ENCODE data around the gene LRMDA.

LRMDA gene

DNA sequence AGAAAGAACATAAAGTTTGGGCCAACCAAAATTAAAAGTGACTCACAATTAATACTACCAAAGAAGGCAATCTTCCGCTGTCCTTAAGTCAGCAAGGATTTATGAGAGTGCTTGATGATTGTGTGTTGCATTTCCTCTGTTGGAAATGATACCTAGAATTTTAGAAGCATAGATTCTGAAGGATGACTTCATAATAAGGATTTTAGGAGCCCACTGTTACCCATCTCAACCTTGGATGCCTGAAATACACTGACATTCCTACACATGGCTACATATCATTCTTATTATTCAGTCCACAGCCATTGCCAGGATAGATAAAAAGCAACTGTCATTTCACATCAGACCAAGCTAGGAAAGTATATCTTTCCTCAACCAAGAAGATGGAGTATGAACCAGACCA lies 823.8 kb downstream of the LRMDA start:
- DNase-seq = no peak

DNA sequence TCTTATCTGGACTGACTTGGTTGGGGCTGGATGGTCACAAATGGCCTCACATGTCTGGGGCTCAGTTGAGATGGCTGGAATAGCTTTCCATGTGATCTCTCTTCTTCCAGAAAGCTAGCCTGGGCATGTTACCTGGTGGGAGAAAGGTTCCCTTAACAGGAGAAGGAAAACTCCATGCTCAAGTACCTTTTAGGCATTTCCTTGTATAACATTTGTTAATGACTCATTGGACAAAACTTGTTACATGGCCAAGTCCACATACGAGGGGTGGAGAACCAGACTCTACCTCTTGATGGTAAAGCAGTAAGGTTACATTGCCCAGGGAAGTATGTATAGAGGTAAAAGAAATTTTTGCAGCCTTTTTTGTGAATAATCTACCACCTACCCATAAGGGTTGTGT lies 826.4 kb downstream of the LRMDA start:
- no peak for DNase-seq

DNA sequence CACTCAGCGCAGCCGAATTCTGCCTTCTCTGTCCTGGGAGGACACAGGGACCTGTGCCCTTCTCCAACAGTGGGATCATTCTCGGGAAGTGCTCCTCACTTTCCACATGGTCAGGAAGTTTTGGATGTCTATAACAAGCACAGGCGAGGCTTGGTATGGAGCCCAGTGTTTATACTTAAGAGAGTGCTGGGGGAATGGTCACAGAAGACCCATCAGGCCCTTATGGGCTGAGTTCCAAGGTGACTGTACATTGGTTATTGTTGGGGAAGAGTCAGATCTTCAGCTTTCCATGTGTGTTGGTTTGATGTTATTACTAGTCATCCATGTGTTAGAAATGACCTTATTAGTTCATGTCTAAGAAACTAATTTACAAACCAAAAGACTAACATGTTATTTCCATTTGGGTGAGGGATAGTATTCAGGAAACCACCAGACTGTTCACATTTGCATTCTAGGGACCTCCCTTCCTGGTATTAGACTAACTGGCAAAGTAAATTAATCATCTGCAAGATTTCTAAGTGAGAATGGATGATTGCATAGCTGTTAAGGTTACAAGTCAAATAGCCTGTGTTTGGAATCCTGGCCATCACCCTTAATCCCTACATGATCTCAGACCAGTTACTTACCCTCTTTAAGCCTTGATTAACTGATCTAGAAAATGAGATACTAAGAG lies 834.2 kb downstream of the LRMDA start:
- no peak for DNase-seq

DNA sequence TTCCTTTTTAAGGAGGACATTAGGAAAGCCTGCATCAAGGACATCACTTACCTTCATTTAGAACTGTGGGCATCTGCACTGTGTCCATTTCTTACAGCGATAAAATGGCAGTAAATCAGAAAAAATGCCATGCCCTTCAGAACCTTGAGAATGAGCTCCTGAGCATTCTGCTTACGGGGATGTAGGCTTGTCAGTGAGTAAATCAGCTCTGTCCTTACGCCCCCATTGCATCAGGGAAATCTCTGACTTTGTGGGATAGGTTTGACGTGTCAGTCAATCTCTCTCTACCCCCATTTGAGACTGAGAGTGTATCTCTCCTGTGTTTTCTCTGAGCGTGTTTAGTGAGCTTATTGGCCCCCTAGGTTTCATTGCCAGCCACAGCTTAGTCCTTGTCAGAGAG lies 837.1 kb downstream of the LRMDA start:
- no peak for DNase-seq

DNA sequence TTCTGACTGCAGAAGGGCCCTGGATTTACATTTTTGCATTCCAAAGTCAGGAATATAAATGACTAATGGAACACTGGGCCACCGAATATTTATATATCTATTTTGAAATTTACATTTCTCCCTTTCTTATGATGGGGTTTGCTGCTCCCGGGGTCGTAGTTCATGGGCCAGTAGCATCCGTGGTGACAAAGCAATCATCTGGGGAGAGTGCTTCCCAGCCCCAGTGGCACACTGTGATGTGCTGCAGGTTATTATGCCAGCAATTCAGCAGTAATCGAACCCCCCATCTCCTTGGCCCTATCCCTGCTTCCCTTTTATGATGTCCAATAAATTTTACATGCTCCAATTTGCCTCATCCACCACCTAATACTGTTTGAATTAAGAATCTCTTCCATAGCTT lies 837.5 kb downstream of the LRMDA start:
- no peak for DNase-seq

DNA sequence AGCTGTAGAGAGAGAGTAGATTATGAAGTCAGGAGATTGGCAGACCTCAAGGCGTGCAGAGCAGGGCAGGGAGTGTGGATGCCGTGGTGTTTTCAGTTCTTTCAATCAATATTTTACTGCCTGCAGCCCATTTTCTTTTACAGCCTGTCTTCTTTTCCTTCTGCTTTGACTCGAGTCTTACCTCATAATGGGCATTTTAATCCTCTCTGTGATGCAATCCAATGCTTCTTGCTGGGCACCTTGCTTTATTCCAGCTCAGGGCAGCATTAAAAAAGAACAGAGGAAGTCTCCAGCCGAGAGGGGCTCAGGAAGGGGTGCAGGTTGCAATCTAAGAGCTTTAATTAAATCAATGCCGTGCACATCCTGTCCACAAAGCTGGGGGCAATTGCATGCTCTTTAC lies 839.0 kb downstream of the LRMDA start:
- DNase-seq = no peak

DNA sequence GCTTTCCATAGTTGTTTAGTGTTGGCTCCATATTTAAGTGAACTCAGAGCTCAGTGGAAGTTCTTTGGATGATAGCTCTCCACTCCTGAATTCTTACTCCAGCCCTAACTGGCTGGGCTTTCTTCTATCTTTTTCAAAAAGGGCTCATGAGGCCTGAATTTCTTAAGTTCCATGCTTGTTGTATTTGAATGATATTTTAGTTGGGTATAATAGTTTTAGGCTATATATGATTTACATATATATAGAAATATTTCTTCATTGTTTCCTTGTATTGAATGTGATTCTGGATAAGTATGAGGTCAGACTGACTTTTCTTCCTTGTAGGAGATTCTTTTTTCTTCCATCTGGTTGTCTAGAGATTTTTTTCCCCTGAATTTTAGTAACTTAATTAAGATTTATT lies 843.5 kb downstream of the LRMDA start:
- no peak for DNase-seq

DNA sequence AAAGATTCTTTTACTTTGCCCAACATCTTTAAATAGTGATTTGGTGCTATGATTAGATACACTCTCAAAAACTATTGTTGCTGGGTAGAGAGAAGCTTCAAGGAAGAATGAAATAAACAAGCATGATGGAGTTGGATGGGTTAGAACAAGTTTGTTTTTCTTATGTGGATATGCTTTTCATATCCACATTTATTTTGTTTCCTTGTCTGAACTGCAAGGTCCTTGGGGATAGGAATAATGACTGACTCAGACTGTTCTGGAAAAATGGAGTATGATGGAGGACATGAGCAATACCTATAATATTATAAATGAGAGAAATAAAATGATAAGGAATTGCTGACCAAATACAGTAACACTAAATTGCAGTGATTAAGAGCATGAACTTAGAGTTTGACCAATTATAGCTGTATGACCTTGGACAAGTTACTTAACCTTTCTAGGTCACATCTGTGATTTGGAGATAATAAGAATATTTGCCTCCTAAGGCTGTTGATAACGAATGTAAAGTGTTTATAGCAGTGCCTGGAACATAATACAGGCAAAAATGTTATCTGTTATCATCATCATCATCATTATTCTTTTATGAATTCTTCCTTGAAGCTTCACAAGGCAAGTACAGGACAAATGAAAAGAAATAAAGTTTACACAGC lies 847.5 kb downstream of the LRMDA start:
- no peak for DNase-seq

DNA sequence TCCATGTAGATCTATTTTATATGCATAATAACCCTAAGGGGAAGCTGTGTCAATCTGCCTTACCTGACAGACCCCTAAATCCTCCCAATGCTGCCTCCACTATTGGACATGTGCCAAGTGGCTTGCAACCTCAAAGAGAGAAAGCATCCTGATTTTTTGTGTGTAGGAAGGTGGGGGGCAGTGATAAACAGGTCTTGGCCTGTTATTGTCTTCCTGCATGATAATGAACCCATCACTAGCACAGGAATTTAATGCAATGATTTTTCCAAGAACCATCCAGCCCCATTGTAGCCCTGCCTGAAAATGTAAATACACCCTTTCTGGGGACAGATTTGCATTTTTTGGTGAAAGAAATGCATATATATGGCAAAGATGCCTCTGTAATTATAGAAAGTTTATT lies 850.2 kb downstream of the LRMDA start:
- DNase-seq = no peak

DNA sequence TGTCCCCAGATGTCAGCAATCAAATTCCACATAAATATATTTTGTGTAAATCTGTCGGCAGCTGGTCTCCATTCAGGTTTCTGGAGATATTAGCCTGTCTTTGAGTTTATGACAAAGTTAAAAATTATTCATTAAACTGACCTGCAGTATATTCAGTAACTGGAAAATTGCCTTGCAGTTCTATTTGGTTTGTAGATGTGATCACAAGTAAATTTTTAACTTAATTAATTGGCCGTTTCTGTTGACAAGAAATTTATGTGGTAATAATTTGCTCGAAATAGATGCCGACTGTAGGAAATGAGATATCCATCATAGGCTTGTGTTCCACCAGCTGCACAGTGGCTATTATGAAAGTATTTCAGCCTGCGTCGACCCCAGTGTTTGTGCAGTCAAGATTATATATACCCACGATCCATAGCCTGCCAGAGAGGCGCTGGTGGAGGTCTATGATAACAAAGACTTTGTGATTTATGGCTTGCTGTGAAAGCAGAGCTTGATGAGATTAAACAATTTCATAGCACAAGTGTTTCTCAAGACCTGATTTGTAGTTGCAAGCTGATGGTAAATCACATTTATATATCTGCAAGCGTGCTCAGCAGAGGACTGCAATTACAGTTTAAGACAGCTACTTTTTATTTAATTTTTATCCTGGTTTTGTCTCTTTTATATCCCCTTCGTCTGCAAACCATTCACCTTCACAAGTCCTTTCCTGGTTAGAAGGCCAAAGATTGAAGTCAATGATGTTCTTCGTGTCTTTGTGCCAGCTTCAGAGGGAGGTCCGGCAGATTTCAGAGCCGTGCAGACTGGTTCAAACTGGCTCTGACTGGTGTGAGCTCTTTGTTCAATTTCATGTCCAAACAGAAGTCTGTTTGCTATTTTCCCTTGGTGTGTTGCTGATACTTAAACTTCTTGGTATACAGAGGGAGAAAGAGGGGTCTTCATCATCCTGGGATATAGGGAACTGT lies 850.9 kb downstream of the LRMDA start:
- no peak for DNase-seq

DNA sequence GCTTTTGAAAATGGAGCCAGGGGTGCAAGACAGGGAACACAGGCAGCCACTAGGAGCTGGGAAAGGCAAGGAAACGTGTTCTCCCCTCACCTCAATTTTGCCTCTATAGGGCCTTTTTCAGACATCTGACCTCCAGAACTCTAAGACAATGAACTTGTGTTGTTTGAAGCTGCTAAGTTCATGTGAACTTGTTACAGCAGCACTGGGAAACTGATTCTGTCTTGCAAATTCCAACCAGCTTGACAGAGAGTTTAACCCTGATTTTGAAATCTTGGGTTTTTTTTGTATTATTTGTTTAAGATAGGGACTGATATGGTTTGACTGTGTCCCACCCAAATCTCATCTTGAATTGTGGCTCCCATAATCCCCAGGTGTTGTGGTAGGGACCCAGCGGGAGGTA lies 852.9 kb downstream of the LRMDA start:
- DNase-seq = no peak

DNA sequence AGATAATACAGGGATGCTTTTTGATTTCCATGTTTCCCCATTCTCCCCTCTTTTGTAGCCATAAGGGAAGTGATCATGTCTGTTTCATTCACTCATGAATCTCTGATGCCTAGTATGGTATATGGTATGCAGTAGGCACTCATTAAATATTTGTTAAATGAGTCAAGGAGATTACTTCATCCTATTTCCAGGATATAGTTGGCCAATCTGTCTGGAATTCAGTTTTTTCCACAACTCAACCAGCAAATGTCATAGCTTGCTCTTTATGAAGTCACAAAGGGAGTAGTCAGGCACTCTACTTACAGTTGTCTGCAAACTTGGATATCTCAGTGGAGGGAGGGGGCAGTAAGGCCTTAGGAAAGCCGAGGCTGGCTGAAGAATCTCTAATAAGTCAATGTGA lies 853.6 kb downstream of the LRMDA start:
- no peak for DNase-seq

DNA sequence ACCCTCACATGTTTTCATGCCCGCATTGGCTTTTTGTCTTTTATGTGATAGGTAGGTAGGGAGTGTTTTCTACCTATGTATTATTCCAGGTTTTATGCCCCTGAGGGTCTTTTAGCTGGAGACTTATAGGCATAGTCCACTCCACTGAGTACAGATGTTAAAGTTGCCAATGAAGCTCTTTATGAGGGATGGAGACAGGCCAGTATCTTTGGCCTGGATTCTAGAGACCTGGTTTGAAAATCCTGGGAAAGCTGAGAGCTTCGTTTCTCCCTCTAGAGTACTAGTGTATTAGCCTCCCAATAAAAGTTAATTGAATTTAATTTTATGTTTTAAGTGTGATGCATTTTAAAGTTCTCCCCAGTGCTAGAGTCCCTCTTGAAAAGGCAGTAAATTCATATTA lies 854.1 kb downstream of the LRMDA start:
- DNase-seq = no peak

DNA sequence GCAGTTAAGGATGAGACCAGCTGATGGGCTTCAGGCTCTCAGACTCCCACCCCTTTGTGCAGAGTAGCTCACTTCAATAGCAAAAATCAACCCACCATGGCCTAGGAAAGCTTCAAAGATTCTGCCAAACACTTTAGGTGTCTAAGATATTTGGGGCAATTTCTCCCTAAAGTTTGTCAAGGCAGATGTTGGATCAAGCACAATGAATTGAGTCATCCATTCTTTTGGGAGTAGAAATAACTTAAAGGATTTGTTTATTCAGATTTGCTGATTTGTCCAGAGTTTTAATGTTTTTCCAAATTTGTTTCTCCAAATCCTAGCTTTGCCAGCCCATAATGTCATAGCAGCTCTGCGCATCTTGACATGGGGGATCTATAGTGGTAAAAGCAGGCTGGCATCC lies 855.1 kb downstream of the LRMDA start:
- DNase-seq = no peak

DNA sequence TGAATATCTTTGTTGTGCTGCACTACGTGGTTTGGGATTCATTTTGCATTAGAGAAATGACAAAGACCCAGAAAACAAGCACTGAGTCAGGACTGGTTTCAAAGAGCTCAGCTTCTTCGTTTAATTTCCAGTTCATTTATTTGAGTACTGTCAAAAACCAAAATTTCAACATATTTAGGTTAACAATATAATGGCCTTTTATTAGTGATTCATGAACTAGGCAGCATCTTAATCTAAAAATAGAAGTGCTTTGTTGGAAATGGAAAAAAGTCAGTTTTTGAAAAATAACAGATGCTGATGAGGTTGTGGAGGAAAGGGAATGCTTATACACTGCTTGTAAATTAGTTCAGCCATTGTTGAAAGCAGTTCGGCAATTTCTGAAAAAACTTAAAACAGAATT lies 856.4 kb downstream of the LRMDA start:
- no peak for DNase-seq

DNA sequence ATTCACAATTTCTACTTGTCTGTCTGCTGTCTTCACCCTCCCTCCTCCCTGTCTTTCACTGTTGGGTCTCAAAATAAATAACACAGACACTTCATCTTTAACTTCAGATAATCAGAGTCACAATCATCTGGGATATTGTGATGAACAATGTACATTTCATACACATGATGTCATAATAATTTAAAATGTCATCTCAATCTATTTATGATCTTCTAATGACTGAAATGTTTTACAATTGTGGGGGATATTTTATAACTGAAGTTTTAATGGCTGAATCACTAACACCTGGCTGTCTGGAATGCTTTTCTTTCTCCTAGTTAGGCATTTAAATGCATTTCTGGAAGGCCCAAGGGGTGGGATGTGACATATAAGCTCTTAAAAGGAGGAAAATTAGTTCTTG lies 859.8 kb downstream of the LRMDA start:
- DNase-seq = no peak

DNA sequence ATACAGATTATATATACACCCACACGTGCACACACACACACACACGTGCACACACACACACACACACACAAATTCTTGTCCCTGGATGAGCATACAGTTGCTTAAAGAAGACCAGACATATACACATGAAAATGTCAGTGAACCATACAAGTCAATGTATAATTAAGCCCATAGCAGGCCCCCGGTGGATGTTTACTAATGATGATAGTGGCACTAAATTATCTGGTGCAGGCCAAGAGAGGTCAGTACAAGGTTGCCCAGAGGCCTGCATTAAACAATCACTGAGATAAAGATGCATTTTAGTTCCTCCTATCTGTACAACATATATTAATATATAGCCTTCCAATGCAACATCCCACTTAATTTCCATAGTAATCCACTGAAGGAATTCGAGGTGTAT lies 860.5 kb downstream of the LRMDA start:
- DNase-seq = no peak

DNA sequence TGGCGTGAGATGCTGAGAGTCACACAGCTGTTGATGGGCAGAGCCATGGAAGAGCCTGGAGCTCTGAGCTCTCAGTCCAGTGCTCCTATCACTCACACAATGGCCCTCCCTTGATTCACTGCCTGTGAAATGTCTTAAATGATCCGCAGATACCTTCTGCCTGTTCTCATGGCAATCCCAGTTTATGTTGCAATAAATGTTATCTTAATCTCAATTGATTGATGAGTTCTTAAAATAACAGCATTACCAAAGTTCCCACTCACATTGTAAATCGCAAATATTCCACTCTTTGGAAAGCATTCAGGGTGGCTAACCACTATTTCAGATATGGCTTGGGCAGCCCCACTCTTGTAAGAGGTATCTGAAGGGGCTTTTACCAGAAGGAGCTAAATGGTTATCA lies 865.5 kb downstream of the LRMDA start:
- DNase-seq = no peak

DNA sequence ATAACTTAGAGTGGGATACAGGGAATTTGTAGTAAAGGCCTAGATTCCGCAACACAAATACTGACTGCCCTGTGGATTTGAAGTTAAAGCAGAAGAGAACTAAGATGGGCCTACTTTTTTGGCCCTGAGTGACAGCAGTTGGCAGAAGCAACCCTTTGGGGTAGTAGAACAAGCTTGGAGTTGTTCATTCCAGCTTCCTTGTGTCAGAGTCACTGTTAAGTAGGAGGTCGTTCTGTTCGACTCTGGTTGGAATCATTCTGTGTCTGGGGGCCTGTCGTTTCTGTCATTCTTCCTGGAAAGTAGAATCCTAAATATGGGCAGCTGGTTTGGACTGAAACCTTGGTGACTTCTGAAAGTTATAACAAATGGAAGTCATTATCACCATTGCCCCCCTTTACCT lies 865.9 kb downstream of the LRMDA start:
- DNase-seq = no peak

DNA sequence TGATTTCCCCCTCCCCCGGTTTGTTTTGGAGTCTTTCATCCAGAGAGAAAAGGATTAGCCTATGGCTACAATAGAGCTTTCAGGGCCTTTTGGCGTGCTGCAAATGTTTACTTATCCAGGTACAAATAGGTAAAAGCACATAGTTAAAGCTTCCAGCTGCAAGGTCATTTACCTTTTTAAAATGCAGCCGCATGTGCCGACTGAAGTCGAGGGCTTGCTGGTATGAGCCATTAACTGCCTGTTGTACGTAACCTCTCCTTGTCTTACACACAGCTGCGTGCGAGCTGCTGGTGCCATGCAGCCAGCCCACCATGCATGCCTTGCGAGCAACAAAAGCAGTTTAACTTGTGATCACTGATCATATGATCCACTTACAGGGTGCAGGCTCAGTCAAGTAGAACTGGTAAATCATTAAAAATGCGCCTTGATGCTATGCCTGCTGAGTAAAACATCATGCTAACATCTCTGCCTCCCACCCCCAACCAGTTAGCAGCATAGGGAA lies 866.4 kb downstream of the LRMDA start:
- DNase-seq = no peak

DNA sequence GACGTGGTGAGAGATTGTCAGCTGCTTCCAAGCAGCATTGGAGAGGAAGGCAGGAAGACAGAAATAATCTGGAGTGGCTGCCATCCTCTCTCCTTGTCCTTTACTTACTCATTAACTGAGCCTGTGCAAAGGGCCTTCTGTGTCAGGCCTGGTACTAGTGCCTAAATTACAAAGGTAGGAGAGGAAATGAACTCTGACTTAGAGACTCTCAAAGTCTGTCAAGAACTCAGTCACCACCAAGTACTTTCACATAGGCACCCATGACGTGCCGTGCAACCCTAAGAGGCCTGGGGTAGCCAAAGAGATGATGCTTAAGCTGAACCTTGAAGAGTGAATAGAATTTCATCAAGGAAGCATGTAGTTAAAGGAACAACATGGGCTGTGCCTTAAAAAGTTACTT lies 866.9 kb downstream of the LRMDA start:
- no peak for DNase-seq

DNA sequence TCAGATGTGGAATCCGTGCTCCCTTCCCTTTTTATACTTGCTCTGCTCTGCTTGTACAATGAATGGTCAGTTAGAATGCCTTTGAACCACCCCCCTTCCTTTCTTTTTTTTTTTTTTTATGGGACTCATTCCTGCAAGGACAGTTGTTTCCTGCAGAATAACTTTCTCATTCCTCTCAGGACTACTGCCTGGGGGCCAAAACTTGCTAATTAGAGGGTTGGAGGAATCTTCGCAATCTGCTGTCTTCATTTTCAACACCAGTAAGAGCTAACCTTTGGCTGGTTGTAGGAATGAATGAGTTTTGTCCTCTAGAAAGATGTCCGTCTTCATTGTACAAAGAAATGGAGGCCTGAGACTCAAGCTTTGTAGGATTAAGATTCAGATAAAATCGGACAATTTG lies 868.1 kb downstream of the LRMDA start:
- DNase-seq = no peak

DNA sequence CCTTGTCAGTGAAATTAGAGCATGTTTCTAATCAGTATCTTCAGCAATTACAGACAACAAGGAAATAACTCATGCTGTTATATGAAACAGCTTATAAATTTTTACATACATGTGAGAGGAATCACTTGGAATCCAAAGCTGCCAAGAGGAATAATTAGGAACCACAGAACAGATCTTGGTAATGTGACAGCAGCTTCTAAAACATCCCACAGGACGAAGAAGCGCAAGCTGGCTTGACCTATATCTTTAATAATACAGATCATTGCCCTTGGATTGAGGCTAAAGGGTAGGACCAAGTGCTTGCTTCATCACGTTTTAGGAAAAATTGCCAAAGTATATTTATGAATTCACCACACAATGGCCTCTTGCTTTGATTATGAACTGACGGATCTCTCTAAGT lies 869.8 kb downstream of the LRMDA start:
- no peak for DNase-seq

DNA sequence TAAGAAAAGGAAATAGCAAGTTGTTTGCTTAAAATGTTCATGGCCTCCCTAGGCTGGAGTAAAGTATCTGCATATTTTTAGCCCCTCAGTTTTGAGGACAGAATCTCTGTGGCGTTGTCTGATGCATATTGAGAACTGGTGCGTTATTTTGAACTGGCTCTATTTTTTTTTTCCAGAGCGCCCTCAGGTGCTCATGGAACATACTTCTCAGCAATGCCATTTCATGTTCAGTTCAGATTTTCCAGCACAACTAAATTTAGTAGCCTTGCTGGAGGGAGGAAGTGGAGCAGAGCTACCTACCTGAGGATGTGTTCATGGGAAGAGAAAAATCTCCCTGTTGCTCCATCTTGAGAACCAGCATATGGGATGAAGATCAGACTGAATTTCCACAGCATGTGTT lies 870.5 kb downstream of the LRMDA start:
- DNase-seq = no peak

Measured in activated CD8-positive, alpha-beta memory T cell treated with anti-CD3 and anti-CD28 coated beads for 24 hours (primary cell).